ENCODE results near the gene MRPS27. TPM values are rescaled to one million over a fixed set of nuclear protein-coding genes. Genes with fewer than 3 reads are reported as not detected.

Gene MRPS27
- total RNA-seq, 2 donors from 2014 or later: 87.4 to 116 TPM

Other genes with a start within 250 kb of the MRPS27 start
- gene MAP1B, start 212.8 kb downstream of the MRPS27 start, total RNA-seq: under 1 TPM; 0.10 to 0.18 TPM
- 10 to 100 TPM; 10.3 to 12.8 TPM for gene PTCD2, start 133 bp upstream of the MRPS27 start, total RNA-seq
- gene ZNF366, start 187.2 kb upstream of the MRPS27 start, total RNA-seq: not detected

All from activated naive CD4-positive, alpha-beta T cell treated with anti-CD3 and anti-CD28 coated beads, Interleukin-2, amount 50 U/mL, for 72 hours (primary cell).